AML-193 (cell line): Measurements from ENCODE around the gene SEC22A.

Experiments used
- DNase-seq, 2 experiments: peaks; one replicate each; lab custom pipeline; 2025; lab: John Stamatoyannopoulos, UW

Gene SEC22A

DNA sequence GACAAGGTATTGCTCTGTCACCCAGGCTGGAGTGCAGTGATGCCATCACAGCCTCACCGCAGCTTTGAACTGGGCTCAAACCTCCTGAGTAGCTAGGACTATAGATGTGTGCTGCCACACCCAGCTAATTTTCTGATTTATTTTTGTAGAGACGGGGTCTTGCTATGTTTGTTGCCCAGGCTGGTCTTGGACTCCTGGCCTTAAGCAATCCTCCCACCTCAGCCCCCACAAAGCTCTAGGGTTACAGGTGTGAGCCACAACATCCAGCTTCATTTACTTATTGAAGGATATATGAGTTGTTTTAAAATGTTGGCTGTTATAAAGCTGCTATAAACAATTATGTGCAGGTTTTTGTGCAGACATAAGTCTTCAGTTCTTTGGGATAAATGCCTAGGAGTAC is 62.2 kb downstream of the SEC22A start:
- no peak for DNase-seq

DNA sequence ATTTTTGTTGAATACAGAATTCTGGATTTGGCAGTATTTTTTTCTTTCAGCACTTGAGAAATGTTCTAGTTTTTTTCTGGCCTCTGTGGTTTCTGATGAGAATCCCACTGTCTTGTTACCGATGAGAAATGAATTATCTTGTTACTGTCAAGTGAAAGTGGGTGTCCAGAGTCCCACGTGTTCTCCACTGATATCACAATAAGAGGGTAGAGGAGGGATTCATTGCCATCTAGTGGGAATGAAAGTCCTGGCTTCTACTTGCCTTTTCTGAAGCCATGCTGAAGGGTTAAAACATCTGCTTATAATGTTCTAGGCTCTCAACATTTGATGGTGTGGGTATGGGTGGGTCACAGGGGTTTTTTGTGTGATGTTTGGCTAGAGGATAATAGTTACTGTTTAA is 66.1 kb downstream of the SEC22A start:
- DNase-seq, result no peak

DNA sequence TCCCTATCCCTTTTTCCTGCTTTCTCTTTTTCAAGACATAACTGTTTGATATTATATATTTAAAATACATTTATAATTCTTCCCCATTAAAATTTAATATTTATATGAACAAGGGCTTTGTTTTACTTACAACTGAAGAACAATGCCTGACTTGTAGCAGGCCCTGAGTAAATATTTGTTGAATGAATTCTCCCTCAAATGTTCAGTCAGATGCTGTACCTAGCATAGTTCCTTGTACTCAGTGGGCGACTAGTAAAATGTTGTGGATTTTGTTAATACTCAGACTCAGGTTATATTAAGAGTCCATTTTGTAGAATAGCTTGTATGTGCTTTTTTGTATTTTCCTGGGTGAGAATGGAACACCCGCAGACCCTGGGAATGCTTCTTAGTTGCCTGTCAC is 69.1 kb downstream of the SEC22A start:
- DNase-seq, result no peak

DNA sequence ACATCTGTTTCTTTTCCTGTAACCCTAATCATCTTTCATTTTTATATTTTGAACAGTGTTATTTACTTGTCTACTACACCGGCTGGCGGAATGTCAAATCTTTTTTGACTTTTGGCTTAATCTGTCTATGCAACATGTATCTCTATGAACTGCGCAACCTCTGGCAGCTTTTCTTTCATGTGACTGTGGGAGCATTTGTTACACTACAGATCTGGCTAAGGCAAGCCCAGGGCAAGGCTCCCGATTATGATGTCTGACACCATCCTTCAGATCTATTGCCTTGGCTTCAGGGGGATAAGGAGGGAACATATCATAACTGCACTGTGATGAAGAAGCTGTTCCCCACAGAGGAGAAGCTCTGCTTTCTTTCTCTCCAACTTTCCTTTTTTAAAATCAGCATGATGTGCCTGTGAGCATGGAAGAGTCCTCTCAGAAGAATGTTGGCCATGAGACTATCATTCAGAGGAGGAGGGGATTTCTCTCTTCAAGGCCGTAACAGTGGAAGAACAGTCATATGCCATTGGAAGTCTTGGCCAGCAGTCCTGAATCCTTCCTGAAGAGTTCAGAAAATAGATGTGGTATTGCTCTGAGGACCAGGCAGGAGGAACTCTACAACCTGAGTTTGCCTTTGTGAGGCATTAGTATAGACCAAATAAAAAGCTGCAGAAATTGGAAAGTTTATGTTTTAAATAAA is 69.9 kb downstream of the SEC22A start:
- DNase-seq, result no peak

DNA sequence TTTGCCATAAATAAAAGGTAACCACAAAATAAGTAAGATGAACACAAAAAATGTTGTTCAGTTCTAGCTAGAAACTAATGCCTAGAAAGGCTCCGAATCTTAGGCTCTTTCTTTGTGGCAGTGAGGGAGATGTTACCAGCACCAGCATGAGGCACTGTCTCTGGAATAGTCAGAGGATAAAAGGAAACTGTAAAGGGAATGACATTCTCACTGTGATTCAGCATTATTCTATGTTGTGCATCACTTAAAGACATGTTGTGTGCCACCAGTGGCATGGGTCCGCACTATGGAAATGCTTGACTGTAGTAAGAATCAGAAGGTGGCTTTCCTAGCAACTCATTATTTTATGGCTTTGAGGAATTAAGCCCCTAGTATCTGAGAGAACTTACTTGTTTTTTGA is 70.8 kb downstream of the SEC22A start:
- DNase-seq, result no peak

DNA sequence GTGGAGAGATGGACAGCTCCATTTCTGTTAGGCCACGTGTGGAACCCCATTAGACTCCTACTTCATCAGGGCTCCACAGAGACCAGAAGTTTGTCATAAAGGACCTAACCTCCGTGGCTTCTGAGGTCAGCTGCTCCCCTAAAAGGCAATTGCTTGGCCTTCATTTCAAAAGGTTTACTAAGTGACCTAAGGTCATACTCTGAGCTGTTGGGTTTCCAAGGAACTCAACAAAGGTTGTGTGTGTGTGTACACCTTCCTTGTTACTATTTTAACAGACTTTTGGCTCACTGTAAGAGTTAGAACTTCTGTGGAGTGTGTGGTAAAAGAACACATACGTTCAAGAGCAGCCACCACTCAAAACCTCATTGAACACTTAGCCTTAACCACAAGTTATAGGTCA is 73.9 kb downstream of the SEC22A start:
- no peak for DNase-seq

DNA sequence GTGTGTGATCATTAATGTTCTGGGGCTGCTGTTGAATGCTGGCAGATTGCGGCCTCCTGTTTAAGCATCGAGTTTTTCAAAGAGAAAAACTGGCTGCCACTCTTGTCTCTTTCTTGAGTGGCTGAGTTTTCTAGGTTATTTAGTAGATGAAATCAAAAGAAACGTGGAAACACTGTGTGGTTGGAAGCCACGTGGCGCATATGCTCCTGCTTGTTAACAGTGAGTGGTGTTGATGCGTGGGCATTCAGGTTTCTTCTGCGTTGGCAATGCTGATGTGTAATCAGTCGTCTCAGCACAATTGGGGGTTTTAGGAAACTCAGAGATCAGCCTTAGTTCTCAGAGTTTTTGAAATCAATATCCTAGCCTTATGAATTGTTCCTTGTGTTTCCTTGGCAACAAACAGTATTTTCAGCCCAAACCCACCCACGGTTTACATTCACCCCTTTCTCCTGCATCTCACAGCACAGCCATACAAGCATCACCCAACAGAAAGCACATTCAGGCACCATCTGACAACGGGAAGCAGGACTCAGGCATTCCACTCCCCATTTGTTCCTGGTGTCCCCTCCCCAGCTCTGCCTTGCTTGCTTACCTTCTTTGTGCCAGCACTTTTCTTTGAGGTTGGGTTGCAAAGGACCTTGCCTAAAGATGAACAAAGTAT is 74.7 kb downstream of the SEC22A start:
- no peak for DNase-seq

DNA sequence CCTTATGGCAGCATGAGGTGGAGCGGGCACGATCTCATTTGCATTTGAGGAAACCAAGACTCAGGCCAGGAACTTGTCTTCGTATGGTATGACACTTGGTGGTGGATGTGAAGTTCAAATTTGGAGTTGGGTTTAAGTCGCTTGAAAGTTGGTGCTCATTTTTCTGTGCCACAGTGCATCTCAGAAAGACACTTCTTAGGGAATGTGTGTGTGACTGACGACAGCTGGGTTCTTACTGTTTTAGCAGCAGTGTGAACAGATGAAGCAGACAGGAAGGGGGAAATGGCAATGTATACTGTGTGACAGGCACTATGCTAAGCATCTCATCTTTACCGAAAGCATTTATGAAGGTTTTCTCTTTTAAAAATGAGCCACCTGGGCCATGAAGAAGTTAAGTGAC is 75.4 kb downstream of the SEC22A start:
- no peak for DNase-seq

DNA sequence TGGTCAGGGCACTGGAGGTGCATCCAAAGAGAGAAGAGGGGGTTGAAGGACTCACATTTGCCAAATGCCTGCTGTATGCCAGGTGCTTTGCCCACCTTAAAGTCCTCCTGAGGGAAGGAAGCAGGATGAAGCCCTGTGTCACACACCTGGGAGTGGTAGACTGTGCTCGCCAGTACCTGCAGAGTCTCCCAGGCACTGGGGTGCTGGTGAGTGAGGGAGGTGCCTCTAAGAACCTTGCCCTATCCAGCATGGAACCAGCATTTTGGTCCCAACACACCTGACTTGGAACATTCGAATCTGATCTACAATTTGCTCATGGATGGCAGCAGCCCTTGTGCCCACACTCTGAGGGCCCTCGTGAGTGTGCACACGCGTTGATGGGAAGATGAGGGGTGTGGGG is 76.7 kb downstream of the SEC22A start:
- no peak for DNase-seq

DNA sequence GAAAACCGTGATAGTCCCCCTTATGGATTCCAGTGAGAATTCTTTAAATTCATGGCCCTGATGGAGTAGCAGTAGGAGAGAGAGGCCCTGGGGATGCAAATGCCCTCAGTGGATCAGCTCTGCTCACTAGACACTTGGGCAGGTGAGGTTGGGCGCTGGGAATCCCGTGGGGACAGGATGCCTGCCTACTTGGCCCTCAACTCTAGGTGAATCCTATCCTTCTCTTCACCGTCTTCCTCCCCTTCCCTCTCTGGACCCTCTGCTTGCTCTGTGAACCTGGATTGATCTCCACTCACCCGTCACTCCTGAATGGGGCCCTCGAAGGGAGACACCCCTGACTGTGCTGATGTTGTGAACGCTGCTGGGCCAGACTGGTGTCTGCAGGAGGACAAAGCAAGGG is 77.4 kb downstream of the SEC22A start:
- DNase-seq, result no peak

DNA sequence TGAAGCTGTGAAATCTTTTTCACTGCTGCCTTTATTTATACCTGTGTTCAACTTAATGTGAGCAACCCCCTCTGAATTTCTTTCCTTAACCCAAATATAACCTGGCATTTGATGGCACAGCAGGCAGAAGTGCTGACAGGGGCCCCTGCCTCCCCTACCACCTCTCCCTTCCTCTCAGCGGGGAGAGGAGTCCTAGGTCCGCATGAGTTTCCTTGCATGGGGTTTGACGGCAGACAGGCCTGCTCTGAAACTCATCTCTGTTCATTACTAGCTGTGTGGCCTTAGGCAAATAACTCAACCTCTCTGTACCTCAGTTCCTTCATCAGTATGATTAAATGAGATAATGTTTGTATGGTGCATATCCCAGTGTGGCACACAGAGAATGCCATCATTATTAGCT is 79.7 kb downstream of the SEC22A start:
- no peak for DNase-seq

DNA sequence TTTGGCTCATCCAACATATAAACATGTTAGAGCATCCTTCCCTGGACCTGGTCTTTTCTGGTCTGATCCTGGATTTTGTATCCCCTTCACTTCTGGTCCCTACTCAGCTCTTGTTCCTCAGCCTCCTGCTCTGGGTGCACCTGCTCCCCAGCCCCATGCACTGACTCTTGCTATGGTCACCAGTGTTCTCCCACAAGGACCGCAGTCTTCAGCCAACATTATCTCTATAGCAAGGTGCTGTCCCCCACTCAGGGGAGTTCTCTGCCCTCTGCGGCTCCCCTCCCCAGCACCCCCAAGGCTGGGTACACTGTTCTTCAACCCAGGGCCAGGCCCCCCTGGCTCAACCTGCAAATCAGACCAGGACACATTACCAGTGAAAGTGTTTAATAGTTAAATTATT is 80.2 kb downstream of the SEC22A start:
- DNase-seq, result no peak

DNA sequence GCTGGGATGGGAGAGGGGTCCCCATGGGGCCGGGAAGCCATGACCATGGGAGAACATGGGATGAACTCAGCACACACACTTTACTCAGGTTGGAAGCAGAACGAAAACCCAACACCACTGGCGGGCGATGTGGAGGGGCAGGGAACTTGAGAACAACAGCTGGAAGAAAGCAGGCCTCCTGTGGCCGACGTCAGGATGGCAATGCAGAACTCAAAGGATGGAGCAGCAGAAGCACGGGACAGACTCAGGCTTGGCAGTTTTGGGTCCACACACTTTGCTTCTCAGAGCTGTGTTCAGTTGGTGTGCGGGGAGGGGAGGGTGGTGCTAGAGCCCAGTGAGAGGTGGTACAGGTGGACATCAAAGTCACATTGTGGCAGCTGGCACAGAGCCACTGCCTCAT is 80.7 kb downstream of the SEC22A start:
- no peak for DNase-seq

DNA sequence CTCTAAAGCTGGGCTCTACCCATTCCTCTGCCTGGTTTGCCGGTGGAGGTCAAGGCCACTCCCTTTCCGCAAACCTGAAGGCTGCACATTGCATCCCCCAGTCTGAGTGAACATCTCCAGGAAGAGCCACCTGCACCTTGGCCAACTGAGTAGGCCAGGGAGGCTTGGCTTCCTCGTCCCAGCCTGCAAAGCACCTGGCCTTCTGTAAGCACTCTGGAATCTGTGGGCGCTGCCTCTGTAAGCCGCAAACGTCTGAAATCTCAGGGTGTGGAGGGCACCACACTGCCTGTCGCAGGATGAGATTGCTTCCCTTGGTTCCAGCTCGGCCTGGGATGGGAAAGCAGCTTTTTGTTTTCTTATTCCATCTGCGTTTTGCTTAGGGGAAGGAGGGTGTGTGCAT is 81.3 kb downstream of the SEC22A start:
- no peak for DNase-seq

DNA sequence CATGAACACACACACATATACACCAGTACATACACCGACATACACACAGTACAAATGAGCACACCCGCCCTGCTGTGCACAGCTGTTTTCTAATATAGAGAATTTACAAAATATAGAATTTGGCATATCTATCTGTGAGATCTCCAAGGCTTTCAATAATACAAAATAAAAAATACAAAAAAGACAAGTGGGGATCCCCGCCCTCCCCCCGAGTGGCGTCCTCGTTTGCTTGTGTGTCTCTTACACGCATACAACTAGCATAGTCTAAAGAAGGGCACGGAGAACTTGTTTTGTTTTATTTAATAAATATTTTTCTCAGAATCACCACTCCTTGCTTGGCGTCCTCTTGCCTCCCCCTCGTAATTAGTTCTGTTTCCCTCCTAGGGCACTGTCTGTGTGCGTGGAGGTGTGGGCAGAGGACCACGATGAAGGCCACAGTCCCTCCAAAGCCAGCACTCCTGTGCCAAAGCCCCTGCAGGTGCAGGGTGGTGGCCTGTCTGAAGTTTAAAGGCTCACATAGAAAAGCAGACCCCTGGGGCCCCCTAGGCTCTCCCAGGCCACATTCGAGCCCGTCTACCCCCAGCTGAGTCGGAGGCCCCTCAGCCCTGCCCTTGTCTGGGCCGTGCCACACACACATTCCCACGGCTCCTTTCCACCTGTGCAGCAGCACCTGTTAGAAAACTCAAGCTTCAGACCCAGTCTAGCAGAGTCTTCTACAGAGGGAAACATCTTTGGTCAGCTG is 82.1 kb downstream of the SEC22A start:
- no peak for DNase-seq

DNA sequence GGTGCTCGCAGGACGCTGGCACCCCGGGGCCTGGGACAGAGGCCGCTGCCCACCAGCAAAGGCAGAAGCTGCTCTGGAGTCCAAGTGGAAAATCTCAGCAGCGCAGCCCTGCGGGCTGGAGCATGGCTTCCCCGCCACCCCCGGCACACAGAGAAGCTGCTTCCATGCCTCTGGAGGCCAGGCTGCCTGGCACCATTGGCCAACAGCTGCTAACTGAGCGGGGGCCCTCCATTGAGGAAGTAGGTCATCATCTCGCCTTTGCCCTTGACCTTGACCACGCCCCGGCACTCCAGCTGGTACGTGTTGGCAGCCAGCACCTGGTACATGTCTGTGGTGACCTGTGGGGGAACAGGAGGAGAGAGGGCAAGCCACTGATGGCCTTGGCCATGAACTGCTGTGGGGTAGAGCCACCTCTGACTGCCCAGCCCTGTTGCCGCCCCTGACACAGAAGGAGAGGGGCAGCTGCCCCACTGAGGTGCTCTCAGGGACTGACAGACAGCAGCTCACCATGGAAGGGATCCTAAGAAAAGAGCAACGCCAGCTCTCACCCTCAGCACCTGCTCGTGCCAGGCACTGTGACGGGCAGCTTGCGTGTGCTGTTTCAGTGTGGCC is 82.8 kb downstream of the SEC22A start:
- no peak for DNase-seq

DNA sequence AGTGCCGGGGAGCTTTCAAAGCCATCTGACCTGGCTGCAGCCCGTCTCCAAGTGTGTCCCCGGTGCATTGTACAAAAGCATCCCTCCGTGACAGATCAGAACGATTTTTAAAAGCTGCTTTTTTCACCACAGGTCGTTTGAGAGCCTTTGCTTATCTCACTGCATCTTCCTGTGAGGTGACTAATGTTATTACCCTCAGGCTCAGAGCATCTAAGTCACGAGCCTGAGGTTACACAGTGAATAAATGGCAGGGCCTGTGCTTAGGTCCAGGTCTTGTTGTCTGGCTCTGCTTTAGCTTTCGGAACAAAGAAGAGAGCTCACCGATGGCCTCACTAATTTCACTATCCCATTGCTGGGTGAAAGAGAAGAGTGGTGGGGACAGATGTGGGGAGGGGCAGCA is 83.3 kb downstream of the SEC22A start:
- no peak for DNase-seq

DNA sequence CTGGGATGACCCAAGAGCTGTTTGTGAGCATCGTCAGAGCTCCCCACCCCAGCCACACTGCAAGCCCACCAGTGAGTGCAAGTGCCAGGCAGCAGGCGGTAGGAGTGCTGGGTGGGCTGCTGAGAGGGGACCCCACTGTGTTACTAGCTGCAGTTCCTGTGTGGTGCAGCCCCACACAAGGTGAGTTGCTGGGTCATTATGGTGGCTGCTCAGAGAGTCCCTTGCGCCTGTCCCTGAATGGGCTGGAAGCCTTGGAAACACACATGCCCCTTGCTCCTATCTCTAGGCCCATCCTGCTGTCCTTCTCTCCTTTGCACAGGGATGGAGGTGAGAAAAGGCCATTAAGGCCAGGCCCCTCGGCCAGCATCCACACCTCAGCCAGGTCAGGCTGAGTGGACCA is 83.7 kb downstream of the SEC22A start:
- DNase-seq, result no peak

DNA sequence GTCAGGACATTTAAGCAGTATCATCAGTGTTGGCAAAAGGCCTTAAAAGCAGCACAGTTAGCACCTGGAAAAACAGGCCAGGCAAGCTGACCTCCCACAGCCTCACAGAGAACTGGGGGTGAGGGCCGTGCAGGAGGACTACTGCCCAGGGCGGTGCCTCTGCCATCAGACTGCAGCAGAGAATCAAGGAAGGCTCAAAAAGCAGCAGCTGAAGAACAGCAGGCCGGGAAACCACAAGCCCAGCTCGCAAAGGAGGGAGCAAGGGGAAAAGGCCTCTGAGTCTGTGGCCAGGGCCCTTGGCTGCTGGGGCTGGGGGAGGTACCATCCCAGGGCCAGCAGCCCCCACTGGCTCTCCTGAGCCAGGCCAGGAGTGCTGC is 84.2 kb downstream of the SEC22A start:
- DNase-seq, result no peak

DNA sequence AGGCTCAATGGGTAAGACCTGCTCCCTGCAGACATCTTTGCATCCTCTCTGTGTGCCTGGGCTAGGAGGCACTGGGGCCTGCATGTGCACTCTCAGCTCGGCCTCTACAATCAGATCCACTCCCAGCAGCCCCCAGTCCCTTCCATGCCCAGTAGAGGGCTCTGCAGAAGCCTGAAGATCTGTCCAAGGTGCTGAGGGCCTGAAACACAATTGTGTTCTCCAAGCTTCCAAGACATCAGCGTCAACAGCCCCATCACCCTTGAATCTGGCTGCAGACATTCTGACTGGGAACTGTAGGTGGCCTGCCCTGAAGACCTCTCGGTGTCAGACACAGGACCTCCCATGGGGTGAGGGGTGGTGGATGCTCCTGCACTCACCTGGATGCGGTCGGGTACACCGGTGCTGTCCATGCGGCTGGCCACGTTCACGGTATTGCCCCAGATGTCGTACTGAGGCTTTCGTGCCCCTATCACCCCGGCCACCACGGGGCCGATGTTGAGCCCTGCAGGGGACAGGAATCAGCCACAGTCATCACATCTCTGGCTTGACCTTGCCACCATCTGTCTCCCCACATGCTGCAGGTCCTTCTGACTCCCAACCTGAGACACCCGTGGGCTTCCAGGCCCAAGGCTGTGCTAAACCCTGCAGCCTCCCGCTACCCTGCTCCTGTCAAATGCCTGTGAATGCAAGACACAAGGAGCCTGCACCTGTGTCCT is 84.7 kb downstream of the SEC22A start:
- DNase-seq, result peak; percentile 73 to 75

DNA sequence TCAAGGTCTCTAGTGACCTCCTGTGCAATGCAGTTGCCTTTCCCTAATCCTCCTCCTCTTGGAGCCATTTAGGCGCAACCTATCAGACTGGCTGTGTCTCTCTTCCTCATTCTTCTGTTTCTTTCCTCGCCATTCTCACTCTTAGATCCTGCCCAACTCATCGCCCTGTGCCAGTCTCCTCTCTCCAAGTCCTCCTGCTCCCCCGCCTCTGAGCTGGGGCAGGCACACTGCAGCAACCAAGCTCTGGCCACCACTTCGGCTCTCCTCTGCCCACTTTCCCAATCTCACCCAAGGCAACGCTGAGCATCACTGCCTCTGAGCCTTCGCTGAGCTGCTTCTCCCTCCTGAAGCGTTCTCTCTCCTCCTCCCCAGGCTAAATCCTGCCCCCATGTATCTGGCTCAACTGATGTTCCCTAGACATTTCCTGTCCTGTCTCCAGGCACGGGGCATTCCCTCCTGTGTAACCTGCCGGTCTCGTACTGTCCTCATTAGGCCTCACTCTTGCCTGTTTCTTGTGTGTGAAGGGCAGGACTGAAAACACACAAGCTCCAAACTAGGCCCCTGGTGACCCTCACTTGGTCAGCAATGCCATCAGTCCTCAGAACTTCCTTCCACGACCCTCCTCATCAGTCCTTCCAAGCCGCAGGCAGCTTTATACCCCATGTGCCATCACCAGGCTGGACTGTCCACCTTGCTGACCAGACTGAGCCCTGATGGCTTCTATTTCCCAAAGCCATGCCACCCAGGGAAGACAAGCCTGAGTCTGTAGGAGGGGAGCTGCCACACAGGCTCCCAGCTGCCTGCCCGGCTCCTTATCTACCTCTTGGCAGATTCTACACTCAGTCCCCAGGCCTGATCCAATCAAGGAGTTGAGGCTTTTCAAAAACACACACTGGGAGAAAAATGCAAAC is 85.6 kb downstream of the SEC22A start:
- DNase-seq, result no peak
